Activated CD8-positive, alpha-beta T cell treated with anti-CD3 and anti-CD28 coated beads, Interleukin-2, amount 10 ng/mL, durations not matched to agents 7 days and 5 days (primary cell): ENCODE results near the gene GSC. TPM values are rescaled to one million over a fixed set of nuclear protein-coding genes. Genes with fewer than 3 reads are reported as not detected.

ENCODE experiments used
- ATAC-seq: fragments of 150-1000 bp; cut with Tn5 transposase; one replicate; pipeline ENCODE4 v1.10.0; 2021; ENCODE audit warnings: moderate library complexity
- CTCF ChIA-PET: fragments of 350-600 bp; sonication (Branson Sonifier 250); formaldehyde crosslinking; loops from one replicate; lab custom pipeline; 2021; ENCODE audit warnings: antibody characterized with exemption; lab: Charles Lee
- POLR2A ChIA-PET: fragments of 350-600 bp; sonication (Branson Sonifier 250); formaldehyde crosslinking; loops from one replicate; lab custom pipeline; 2021; ENCODE audit warnings: antibody characterized with exemption; lab: Charles Lee
- DNase-seq: peaks from one replicate; pipeline ENCODE4 v3.0.0-alpha.2; 2020
- H3K27ac Mint-ChIP-seq: one replicate; pipeline ENCODE4 v1.8.0; 2021; ENCODE audit warnings: mild to moderate bottlenecking, mixed read lengths
- H3K27me3 Mint-ChIP-seq: one replicate; pipeline ENCODE4 v1.8.0; 2021; ENCODE audit warnings: low read depth, mixed read lengths
- H3K36me3 Mint-ChIP-seq: one replicate; pipeline ENCODE4 v1.8.0; 2021; ENCODE audit warnings: low read depth, mixed read lengths
- H3K4me1 Mint-ChIP-seq: one replicate; pipeline ENCODE4 v1.8.0; 2021; ENCODE audit warnings: low read depth, mixed read lengths
- H3K4me3 Mint-ChIP-seq: one replicate; pipeline ENCODE4 v1.8.0; 2021; ENCODE audit warnings: mild to moderate bottlenecking, mixed read lengths
- H3K9me3 Mint-ChIP-seq: one replicate; pipeline ENCODE4 v1.8.0; 2022; ENCODE audit warnings: mixed read lengths; ENCODE audit not compliant: insufficient read depth
- total RNA-seq, 2 experiments: library from RNA; stranded (reverse); gene quantifications; one replicate each; pipeline ENCODE4 v1.2.3, GENCODE V29; 2021

The GSC gene
- total RNA-seq, 2 experiments from 2014 or later = not detected

- no peak overlapping the region for H3K4me3 Mint-ChIP-seq
- ChIA-PET POLR2A (no interaction called here), CTCF (no interaction called here)
- no peak overlapping the region for H3K27ac Mint-ChIP-seq
- no peaks in the 10 kb centered on the region for H3K4me1 Mint-ChIP-seq
- no peaks in the 10 kb centered on the region for H3K36me3 Mint-ChIP-seq
- peaks cover 23% of the 10 kb centered on the region for H3K27me3 Mint-ChIP-seq
- no peaks in the 10 kb centered on the region for H3K9me3 Mint-ChIP-seq
- ATAC-seq = no peak
- DNase-seq = no peak
Measured at GRCh38 chr14:94780536-94781399, 10.9 kb upstream of the GSC start.

GRCh38 chr14:94779713-94780112, 9.8 kb upstream of the GSC start:
- Mint-ChIP-seq H3K27me3 (peaks cover 34% of the 10 kb centered on the region), H3K36me3 (no peaks in the 10 kb centered on the region), H3K4me3 (no peak overlapping the region), H3K4me1 (no peaks in the 10 kb centered on the region), H3K27ac (no peak overlapping the region), H3K9me3 (no peaks in the 10 kb centered on the region)
- DNase-seq = no peak
- POLR2A ChIA-PET = no interaction called here
- ATAC-seq = no peak
- CTCF ChIA-PET = no interaction called here

GRCh38 chr14:94775871-94776210, 5.9 kb upstream of the GSC start:
- DNase-seq (no peak), ATAC-seq (no peak)
- Mint-ChIP-seq H3K4me1 (no peaks in the 10 kb centered on the region), H3K27ac (no peak overlapping the region), H3K4me3 (no peak overlapping the region), H3K36me3 (peaks cover 17% of the 10 kb centered on the region), H3K27me3 (peaks cover 69% of the 10 kb centered on the region), H3K9me3 (peaks cover 10% of the 10 kb centered on the region)
- ChIA-PET POLR2A (no interaction called here), CTCF (no interaction called here)

- no peak for DNase-seq
- H3K4me1 Mint-ChIP-seq = peaks cover 4% of the 10 kb centered on the region
- POLR2A ChIA-PET = no interaction called here
- H3K27ac Mint-ChIP-seq = no peak overlapping the region
- peaks cover 17% of the 10 kb centered on the region for H3K36me3 Mint-ChIP-seq
- ATAC-seq = no peak
- peaks cover 10% of the 10 kb centered on the region for H3K9me3 Mint-ChIP-seq
- CTCF ChIA-PET = interaction anchor here (1.0 kb wide), 1 partner anchor 764 kb away, joined by 3 read pairs; no protein-coding TSS in a partner anchor
- peaks cover 73% of the 10 kb centered on the region for H3K27me3 Mint-ChIP-seq
- no peak overlapping the region for H3K4me3 Mint-ChIP-seq
Measured at GRCh38 chr14:94775091-94775870, 5.4 kb upstream of the GSC start.

GRCh38 chr14:94774344-94775090, 4.6 kb upstream of the GSC start:
- ChIA-PET CTCF (interaction anchor here (1.0 kb wide), 1 partner anchor 765 kb away, joined by 3 read pairs; no protein-coding TSS in a partner anchor), POLR2A (no interaction called here)
- Mint-ChIP-seq H3K36me3 (peaks cover 17% of the 10 kb centered on the region), H3K4me3 (peak overlapping the region; percentile 19), H3K27me3 (peaks cover 76% of the 10 kb centered on the region), H3K27ac (peak overlapping the region; percentile 18), H3K4me1 (peaks cover 4% of the 10 kb centered on the region), H3K9me3 (peaks cover 10% of the 10 kb centered on the region)
- ATAC-seq = no peak
- no peak for DNase-seq

- ATAC-seq = no peak
- CTCF ChIA-PET = interaction anchor here (1.0 kb wide), 1 partner anchor 765 kb away, joined by 3 read pairs; no protein-coding TSS in a partner anchor
- H3K27ac Mint-ChIP-seq = peak overlapping the region; percentile 18
- peak overlapping the region; percentile 19 for H3K4me3 Mint-ChIP-seq
- peaks cover 20% of the 10 kb centered on the region for H3K36me3 Mint-ChIP-seq
- DNase-seq = no peak
- peaks cover 10% of the 10 kb centered on the region for H3K4me1 Mint-ChIP-seq
- POLR2A ChIA-PET = no interaction called here
- H3K27me3 Mint-ChIP-seq = peaks cover 77% of the 10 kb centered on the region
- H3K9me3 Mint-ChIP-seq = peaks cover 10% of the 10 kb centered on the region
Measured at GRCh38 chr14:94773655-94774343, 3.9 kb upstream of the GSC start.

GRCh38 chr14:94773061-94773648, 3.2 kb upstream of the GSC start:
- peaks cover 15% of the 10 kb centered on the region for H3K4me1 Mint-ChIP-seq
- peak overlapping the region; percentile 55 for H3K27ac Mint-ChIP-seq
- ChIA-PET CTCF (no interaction called here), POLR2A (no interaction called here)
- ATAC-seq = no peak
- H3K9me3 Mint-ChIP-seq = peaks cover 10% of the 10 kb centered on the region
- peaks cover 24% of the 10 kb centered on the region for H3K36me3 Mint-ChIP-seq
- DNase-seq = peak; percentile 21
- H3K4me3 Mint-ChIP-seq = peak overlapping the region; percentile 19
- H3K27me3 Mint-ChIP-seq = peaks cover 83% of the 10 kb centered on the region

- H3K4me3 Mint-ChIP-seq = peak overlapping the region; percentile 25
- ChIA-PET CTCF (no interaction called here), POLR2A (no interaction called here)
- peak overlapping the region; percentile 63 for H3K27ac Mint-ChIP-seq
- H3K36me3 Mint-ChIP-seq = peaks cover 24% of the 10 kb centered on the region
- H3K27me3 Mint-ChIP-seq = peaks cover 86% of the 10 kb centered on the region
- H3K4me1 Mint-ChIP-seq = peaks cover 17% of the 10 kb centered on the region
- no peak for ATAC-seq
- peaks cover 10% of the 10 kb centered on the region for H3K9me3 Mint-ChIP-seq
- no peak for DNase-seq
Measured at GRCh38 chr14:94772548-94772947, 2.6 kb upstream of the GSC start.

- Mint-ChIP-seq H3K4me1 (peaks cover 17% of the 10 kb centered on the region), H3K4me3 (peak overlapping the region; percentile 25), H3K27ac (peak overlapping the region; percentile 61), H3K27me3 (peaks cover 85% of the 10 kb centered on the region), H3K36me3 (peaks cover 24% of the 10 kb centered on the region), H3K9me3 (peaks cover 10% of the 10 kb centered on the region)
- CTCF ChIA-PET = no interaction called here
- no peak for ATAC-seq
- POLR2A ChIA-PET = no interaction called here
- DNase-seq = no peak
Measured at GRCh38 chr14:94771906-94772490, 2.1 kb upstream of the GSC start.

GRCh38 chr14:94771158-94771905, 1.4 kb upstream of the GSC start:
- H3K4me1 Mint-ChIP-seq = peaks cover 17% of the 10 kb centered on the region

More at GRCh38 chr14:94771158-94771905, 1.4 kb upstream of the GSC start:
- ChIA-PET POLR2A (no interaction called here), CTCF (no interaction called here)
- DNase-seq = no peak
- Mint-ChIP-seq H3K27me3 (peaks cover 86% of the 10 kb centered on the region), H3K27ac (peak overlapping the region; percentile 61), H3K4me3 (peak overlapping the region; percentile 25), H3K36me3 (peaks cover 24% of the 10 kb centered on the region), H3K9me3 (peaks cover 10% of the 10 kb centered on the region)
- ATAC-seq = no peak
